SK-N-SH (cell line): Measurements from ENCODE around the gene ADAM33.

ENCODE experiments used
- EP300 ChIP-seq, 2 experiments: IDR thresholded peaks; 2 replicates each; pipeline versions ENCODE4 v1.4.0 to v1.6.1; 2012; ENCODE audit warnings: borderline replicate concordance in 1 of 2, low read depth in 1 of 2, low read length in 1 of 2
- FOXJ3 ChIP-seq: sonication (generic); formaldehyde crosslinking; IDR thresholded peaks from 2 replicates; pipeline ENCODE4 v1.5.1; 2020; ENCODE audit warnings: mild to moderate bottlenecking, missing genetic modification reagents
- JUND ChIP-seq: IDR thresholded peaks from 2 replicates; pipeline ENCODE4 v1.4.0; 2012
- POLR2AphosphoS5 ChIP-seq: IDR thresholded peaks from 2 replicates; pipeline ENCODE4 v1.6.1; 2012; ENCODE audit warnings: low read depth, low read length
- RFX5 ChIP-seq: IDR thresholded peaks from 2 replicates; pipeline ENCODE4 v1.6.1; 2012; ENCODE audit warnings: mild to moderate bottlenecking, improper control_type of control experiment, low read length
- RXRA ChIP-seq: IDR thresholded peaks from 2 replicates; pipeline ENCODE4 v1.4.0; 2012; ENCODE audit warnings: low read depth, mild to moderate bottlenecking, borderline replicate concordance
- SIN3A ChIP-seq: IDR thresholded peaks from 2 replicates; pipeline ENCODE4 v1.6.1; 2012; ENCODE audit warnings: low read depth, mild to moderate bottlenecking, low read length, moderate library complexity, borderline replicate concordance
- TAF1 ChIP-seq: IDR thresholded peaks from 2 replicates; pipeline ENCODE4 v1.6.1; 2012; ENCODE audit warnings: low read depth, mild to moderate bottlenecking, low read length, moderate library complexity, borderline replicate concordance
- YY1 ChIP-seq: IDR thresholded peaks from 2 replicates; pipeline ENCODE4 v1.4.0; 2012; ENCODE audit warnings: low read depth, mild to moderate bottlenecking
- TF ChIP-seq, protein P1 (sequence below): fragments of 200-600 bp; sonication (generic); IDR thresholded peaks from 2 replicates; pipeline ENCODE4 v1.6.1; 2017; ENCODE audit warnings: antibody characterized with exemption, mild to moderate bottlenecking, moderate library complexity
- TF ChIP-seq, protein P2 (sequence below): fragments of 150-350 bp; IDR thresholded peaks from 2 replicates; pipeline ENCODE4 v1.6.1; 2017; ENCODE audit warnings: antibody characterized with exemption, low read length, low read depth, borderline replicate concordance
- TF ChIP-seq, protein P3 (sequence below): IDR thresholded peaks from 2 replicates; pipeline ENCODE4 v1.4.0; 2012; ENCODE audit warnings: low read depth
- TF ChIP-seq, protein P4 (sequence below): IDR thresholded peaks from 2 replicates; pipeline ENCODE4 v1.6.1; 2012; ENCODE audit warnings: mild to moderate bottlenecking, low read depth, low read length, moderate library complexity

DNA sequence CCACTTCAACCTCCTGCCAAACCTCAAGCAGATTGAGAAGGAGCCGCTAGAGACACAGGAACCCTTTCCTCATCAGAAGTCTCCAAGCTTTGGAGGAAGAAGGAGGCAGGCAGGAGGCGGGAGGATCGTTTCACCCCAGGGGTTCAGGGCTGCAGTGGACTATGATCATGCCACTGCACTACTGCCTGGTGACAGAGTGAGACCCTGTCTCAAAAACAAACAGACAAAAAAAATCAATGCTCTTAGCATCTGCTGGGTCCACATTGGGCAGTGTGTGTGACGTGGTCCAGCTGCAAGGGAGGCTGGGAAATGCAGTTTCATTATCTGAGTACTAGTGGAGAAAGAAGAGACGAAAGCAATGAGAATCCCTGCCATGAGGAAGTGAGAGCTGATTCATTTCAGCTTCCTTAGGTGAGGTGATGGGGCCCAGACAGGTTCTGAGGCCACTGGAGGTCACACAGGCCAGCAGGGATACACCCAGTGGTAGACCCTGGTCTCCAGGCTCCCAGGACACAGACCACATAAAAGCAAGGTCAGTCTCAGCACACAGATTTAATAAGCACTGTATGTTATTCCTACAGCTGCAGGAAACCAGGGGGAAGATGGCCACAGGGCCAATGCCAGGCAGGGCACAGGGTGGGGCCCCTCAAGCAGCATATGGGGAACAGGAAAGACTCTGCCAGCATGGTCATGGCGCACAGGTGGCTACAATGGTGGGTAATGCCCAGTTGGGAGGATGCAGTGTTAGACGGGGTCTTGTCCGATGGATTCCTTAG, 22.9 kb downstream of the ADAM33 start:
- TF ChIP-seq, protein P1, sequence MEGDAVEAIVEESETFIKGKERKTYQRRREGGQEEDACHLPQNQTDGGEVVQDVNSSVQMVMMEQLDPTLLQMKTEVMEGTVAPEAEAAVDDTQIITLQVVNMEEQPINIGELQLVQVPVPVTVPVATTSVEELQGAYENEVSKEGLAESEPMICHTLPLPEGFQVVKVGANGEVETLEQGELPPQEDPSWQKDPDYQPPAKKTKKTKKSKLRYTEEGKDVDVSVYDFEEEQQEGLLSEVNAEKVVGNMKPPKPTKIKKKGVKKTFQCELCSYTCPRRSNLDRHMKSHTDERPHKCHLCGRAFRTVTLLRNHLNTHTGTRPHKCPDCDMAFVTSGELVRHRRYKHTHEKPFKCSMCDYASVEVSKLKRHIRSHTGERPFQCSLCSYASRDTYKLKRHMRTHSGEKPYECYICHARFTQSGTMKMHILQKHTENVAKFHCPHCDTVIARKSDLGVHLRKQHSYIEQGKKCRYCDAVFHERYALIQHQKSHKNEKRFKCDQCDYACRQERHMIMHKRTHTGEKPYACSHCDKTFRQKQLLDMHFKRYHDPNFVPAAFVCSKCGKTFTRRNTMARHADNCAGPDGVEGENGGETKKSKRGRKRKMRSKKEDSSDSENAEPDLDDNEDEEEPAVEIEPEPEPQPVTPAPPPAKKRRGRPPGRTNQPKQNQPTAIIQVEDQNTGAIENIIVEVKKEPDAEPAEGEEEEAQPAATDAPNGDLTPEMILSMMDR = no peak
- TF ChIP-seq SIN3A (no peak), POLR2AphosphoS5 (no peak), JUND (no peak), TAF1 (no peak), EP300 (IDR thresholded peaks at IDR 0.05; ENCODE audit: borderline replicate concordance in 1 of 2, low read depth in 1 of 2, low read length in 1 of 2) (no peak), RFX5 (no peak), FOXJ3 (CRISPR knock-in tag) (no peak), YY1 (no peak), RXRA (no peak)
- TF ChIP-seq, protein P2, sequence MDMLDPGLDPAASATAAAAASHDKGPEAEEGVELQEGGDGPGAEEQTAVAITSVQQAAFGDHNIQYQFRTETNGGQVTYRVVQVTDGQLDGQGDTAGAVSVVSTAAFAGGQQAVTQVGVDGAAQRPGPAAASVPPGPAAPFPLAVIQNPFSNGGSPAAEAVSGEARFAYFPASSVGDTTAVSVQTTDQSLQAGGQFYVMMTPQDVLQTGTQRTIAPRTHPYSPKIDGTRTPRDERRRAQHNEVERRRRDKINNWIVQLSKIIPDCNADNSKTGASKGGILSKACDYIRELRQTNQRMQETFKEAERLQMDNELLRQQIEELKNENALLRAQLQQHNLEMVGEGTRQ = no peak
- TF ChIP-seq, protein P3, sequence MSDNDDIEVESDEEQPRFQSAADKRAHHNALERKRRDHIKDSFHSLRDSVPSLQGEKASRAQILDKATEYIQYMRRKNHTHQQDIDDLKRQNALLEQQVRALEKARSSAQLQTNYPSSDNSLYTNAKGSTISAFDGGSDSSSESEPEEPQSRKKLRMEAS = no peak
- TF ChIP-seq, protein P4, sequence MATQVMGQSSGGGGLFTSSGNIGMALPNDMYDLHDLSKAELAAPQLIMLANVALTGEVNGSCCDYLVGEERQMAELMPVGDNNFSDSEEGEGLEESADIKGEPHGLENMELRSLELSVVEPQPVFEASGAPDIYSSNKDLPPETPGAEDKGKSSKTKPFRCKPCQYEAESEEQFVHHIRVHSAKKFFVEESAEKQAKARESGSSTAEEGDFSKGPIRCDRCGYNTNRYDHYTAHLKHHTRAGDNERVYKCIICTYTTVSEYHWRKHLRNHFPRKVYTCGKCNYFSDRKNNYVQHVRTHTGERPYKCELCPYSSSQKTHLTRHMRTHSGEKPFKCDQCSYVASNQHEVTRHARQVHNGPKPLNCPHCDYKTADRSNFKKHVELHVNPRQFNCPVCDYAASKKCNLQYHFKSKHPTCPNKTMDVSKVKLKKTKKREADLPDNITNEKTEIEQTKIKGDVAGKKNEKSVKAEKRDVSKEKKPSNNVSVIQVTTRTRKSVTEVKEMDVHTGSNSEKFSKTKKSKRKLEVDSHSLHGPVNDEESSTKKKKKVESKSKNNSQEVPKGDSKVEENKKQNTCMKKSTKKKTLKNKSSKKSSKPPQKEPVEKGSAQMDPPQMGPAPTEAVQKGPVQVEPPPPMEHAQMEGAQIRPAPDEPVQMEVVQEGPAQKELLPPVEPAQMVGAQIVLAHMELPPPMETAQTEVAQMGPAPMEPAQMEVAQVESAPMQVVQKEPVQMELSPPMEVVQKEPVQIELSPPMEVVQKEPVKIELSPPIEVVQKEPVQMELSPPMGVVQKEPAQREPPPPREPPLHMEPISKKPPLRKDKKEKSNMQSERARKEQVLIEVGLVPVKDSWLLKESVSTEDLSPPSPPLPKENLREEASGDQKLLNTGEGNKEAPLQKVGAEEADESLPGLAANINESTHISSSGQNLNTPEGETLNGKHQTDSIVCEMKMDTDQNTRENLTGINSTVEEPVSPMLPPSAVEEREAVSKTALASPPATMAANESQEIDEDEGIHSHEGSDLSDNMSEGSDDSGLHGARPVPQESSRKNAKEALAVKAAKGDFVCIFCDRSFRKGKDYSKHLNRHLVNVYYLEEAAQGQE = no peak
